ENCODE data around the gene BAIAP2. TPM values are rescaled to one million over a fixed set of nuclear protein-coding genes. Genes with fewer than 3 reads are reported as not detected.

BAIAP2 gene
- total RNA-seq, 3 donors from 2014 or later: 21.0 to 47.0 (median 37.6) TPM

DNA sequence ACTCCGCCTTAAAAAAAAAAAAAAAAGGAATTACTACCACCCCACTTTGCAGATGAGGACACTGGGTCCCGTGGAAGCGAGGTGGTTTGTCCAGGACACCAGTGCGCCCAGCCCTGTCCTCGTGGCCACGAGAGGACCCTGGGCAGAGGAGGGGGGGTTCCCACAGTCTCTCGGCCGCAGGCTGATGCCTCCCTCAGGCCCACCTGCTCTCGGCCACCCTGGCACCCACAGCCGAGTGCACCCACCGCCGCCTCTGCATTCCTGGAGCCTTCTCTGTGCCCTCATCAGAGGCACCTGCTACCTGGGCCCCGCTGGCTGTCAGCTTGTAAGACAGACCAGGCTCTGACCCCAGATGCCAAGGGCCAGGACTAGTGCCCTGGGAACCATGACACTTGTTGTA is 102.3 kb downstream of the BAIAP2 start:
- Histone ChIP-seq H3K27me3 (no peaks in the 10 kb centered on the region), H3K4me1 (no peaks in the 10 kb centered on the region), H3K9me3 (no peaks in the 10 kb centered on the region), H3K27ac (no peak overlapping the region), H3K36me3 (no peaks in the 10 kb centered on the region), H3K4me3 (no peak overlapping the region)
- intact Hi-C loops (cut with DNase I; ENCODE audit: low total_unique reads): no loop called here
- DNase-seq (ENCODE audit: low spot score in 2 of 2): no peak
- no peak for TF ChIP-seq POLR2A (IDR thresholded peaks at IDR 0.05)
- TF ChIP-seq, protein P1, sequence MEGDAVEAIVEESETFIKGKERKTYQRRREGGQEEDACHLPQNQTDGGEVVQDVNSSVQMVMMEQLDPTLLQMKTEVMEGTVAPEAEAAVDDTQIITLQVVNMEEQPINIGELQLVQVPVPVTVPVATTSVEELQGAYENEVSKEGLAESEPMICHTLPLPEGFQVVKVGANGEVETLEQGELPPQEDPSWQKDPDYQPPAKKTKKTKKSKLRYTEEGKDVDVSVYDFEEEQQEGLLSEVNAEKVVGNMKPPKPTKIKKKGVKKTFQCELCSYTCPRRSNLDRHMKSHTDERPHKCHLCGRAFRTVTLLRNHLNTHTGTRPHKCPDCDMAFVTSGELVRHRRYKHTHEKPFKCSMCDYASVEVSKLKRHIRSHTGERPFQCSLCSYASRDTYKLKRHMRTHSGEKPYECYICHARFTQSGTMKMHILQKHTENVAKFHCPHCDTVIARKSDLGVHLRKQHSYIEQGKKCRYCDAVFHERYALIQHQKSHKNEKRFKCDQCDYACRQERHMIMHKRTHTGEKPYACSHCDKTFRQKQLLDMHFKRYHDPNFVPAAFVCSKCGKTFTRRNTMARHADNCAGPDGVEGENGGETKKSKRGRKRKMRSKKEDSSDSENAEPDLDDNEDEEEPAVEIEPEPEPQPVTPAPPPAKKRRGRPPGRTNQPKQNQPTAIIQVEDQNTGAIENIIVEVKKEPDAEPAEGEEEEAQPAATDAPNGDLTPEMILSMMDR (IDR thresholded peaks at IDR 0.05): no peak

DNA sequence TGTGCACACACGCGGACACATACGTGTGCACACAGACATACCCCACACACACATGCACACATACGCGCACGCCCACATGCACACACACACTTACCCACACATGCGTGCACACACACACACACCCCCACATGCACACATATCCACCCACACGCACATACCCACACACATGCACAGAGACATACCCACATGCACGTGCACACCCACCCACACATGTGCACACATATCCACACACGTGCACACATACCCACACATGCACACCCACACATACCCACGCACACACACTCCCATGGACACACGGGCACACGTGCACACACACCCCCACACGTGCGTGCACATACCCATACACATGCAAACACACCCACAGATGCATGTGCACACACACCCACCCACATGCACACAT is 103.1 kb downstream of the BAIAP2 start:
- intact Hi-C loops (cut with DNase I; ENCODE audit: low total_unique reads): no loop called here
- H3K9me3 ChIP-seq: no peaks in the 10 kb centered on the region
- DNase-seq (ENCODE audit: low spot score in 2 of 2): no peak
- H3K27ac ChIP-seq: no peak overlapping the region
- TF ChIP-seq, protein P1 (IDR thresholded peaks at IDR 0.05): no peak
- TF ChIP-seq POLR2AphosphoS5 (IDR thresholded peaks at IDR 0.05) (no peak), POLR2A (IDR thresholded peaks at IDR 0.05) (no peak)
- H3K27me3 ChIP-seq: no peaks in the 10 kb centered on the region
- H3K36me3 ChIP-seq: no peaks in the 10 kb centered on the region
- no peaks in the 10 kb centered on the region for H3K4me1 ChIP-seq
- H3K4me3 ChIP-seq: no peak overlapping the region

DNA sequence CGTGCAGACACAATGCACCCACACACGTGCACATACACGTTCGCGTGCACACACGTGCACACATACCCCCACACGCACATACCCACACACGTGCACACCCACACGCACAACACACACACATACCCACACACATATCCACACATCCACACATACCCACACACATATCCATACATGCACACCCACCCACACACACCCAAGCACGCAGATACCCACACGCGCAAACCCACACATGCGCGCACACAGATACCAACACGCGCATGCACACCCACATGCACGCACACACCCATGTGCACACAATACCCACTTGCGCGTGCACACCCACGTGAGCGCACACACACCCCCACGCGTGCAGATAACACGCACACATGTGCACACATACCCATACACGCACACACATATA is 103.5 kb downstream of the BAIAP2 start:
- no peaks in the 10 kb centered on the region for H3K27me3 ChIP-seq
- no peaks in the 10 kb centered on the region for H3K4me1 ChIP-seq
- TF ChIP-seq POLR2AphosphoS5 (IDR thresholded peaks at IDR 0.05) (no peak), POLR2A (IDR thresholded peaks at IDR 0.05) (no peak)
- TF ChIP-seq, protein P1 (IDR thresholded peaks at IDR 0.05): no peak
- H3K27ac ChIP-seq: no peak overlapping the region
- H3K4me3 ChIP-seq: no peak overlapping the region
- DNase-seq (ENCODE audit: low spot score in 2 of 2): no peak
- H3K9me3 ChIP-seq: no peaks in the 10 kb centered on the region
- no peaks in the 10 kb centered on the region for H3K36me3 ChIP-seq
- intact Hi-C loops (cut with DNase I; ENCODE audit: low total_unique reads): no loop called here

GRCh38 chr17:81139428-81139827 is 104.5 kb downstream of the BAIAP2 start:
- H3K27ac ChIP-seq: no peak overlapping the region
- H3K36me3 ChIP-seq: no peaks in the 10 kb centered on the region
- no peak overlapping the region for H3K4me3 ChIP-seq
- H3K27me3 ChIP-seq: no peaks in the 10 kb centered on the region
- no peak for DNase-seq (ENCODE audit: low spot score in 2 of 2)
- no peaks in the 10 kb centered on the region for H3K4me1 ChIP-seq
- TF ChIP-seq, protein P1 (IDR thresholded peaks at IDR 0.05): no peak
- TF ChIP-seq POLR2AphosphoS5 (IDR thresholded peaks at IDR 0.05) (no peak), POLR2A (IDR thresholded peaks at IDR 0.05) (no peak)
- intact Hi-C loops (cut with DNase I; ENCODE audit: low total_unique reads): no loop called here
- H3K9me3 ChIP-seq: no peaks in the 10 kb centered on the region

DNA sequence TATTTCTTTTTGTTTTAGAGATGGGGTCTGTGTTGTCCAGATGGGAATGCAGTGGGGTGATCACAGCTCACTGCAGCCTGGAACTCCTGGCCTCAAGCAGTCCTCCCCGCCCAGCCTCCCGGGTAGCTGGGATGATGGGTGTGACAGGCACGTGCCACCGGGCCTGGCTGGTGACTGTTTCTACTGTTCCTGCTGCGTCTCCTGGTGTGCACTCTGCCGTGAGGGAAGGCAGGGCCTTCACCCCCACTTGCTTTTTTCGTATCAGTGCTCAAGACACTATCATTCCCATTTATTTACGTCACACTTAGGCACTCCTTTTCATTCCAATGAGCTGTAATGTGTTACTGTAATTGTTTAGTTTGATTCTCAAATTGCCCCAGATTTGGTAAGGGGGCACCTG is 105.1 kb downstream of the BAIAP2 start:
- intact Hi-C loops (cut with DNase I; ENCODE audit: low total_unique reads): loop anchor here (5.0 kb wide), 1 partner anchor 97 kb away; the partner anchor contains the start of genes NDUFAF8 and TEPSIN
- no peak for DNase-seq (ENCODE audit: low spot score in 2 of 2)
- no peaks in the 10 kb centered on the region for H3K36me3 ChIP-seq
- no peaks in the 10 kb centered on the region for H3K9me3 ChIP-seq
- no peaks in the 10 kb centered on the region for H3K4me1 ChIP-seq
- TF ChIP-seq POLR2AphosphoS5 (IDR thresholded peaks at IDR 0.05) (no peak), POLR2A (IDR thresholded peaks at IDR 0.05) (no peak)
- TF ChIP-seq, protein P1 (IDR thresholded peaks at IDR 0.05): no peak
- H3K27me3 ChIP-seq: no peaks in the 10 kb centered on the region
- H3K4me3 ChIP-seq: no peak overlapping the region
- H3K27ac ChIP-seq: no peak overlapping the region

All from breast epithelium (tissue), 4 donors.